ENCODE measurements around the gene SDCBP2.

The SDCBP2 gene

GRCh38 chr20:1272368-1273100 is 56.4 kb downstream of the SDCBP2 start:
- DNase-seq (ENCODE audit: low read depth), result no peak

- no peak for DNase-seq (ENCODE audit: low read depth)
Measured at GRCh38 chr20:1269850-1270249, 59.1 kb downstream of the SDCBP2 start.

- no peak for DNase-seq (ENCODE audit: low read depth)
Measured at GRCh38 chr20:1269235-1269634, 59.7 kb downstream of the SDCBP2 start.

GRCh38 chr20:1267809-1268374 is 61.0 kb downstream of the SDCBP2 start:
- DNase-seq (ENCODE audit: low read depth), result no peak

GRCh38 chr20:1267161-1267560 is 61.8 kb downstream of the SDCBP2 start:
- no peak for DNase-seq (ENCODE audit: low read depth)

GRCh38 chr20:1266167-1266973 is 62.6 kb downstream of the SDCBP2 start, which contains the start of gene SNPH:
Gene SNPH (plus strand): TSS chr20:1266294. CDS start chr20:1296240, 29,946 bp downstream.
- DNase-seq (ENCODE audit: low read depth), result peak; percentile 58

- no peak for DNase-seq (ENCODE audit: low read depth)
Measured at GRCh38 chr20:1265916-1266166, 63.1 kb downstream of the SDCBP2 start.

- no peak for DNase-seq (ENCODE audit: low read depth)
Measured at GRCh38 chr20:1265226-1265915, 63.6 kb downstream of the SDCBP2 start.

- DNase-seq (ENCODE audit: low read depth), result no peak
Measured at GRCh38 chr20:1264727-1265126, 64.2 kb downstream of the SDCBP2 start.

GRCh38 chr20:1263853-1264252 is 65.1 kb downstream of the SDCBP2 start:
- no peak for DNase-seq (ENCODE audit: low read depth)

Measured in activated T-helper 1 cell treated with Interleukin-2 at 50 U/mL for 16 hours (primary cell).